ENCODE results near the gene ALKBH1.
"Not testable (repeated sequence)": the region's sequence is repeated elsewhere in the genome, so short reads cannot be mapped to it uniquely, and the experiment has no call there.

GRCh38 chr14:77635466-77635865 lies 72.4 kb downstream of the ALKBH1 start:
- TF ChIP-seq CTCF (IDR thresholded peaks at IDR 0.05; ENCODE audit: insufficient read depth, low read length, poor library complexity, severe bottlenecking); EZH2phosphoT487 (conservative IDR thresholded peaks at IDR 0.05; ENCODE audit: low read length): not testable (repeated sequence)

All from SU-DHL-6 (cell line).